ENCODE data around the gene DDAH2.

DNA sequence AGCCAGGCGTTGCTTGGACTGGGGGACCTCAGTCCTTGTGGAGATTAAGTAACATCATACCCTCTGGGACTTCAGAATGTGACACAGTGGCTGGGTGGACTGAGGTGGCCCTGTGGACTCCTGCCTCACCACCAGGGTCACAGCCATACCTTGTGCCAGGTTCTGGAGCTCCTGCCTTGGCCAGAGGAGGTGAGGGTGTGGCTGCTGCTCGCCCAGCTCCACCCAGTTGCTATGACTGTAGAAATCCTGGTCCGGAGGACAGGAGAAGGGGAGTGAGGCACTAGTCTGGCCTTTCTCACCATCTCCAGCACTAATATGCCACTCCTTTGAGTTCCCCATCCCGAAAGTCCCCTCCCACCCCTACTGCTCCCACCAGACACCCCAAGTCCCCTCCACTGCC is 46.1 kb upstream of the DDAH2 start:
- TF ChIP-seq, protein P1, sequence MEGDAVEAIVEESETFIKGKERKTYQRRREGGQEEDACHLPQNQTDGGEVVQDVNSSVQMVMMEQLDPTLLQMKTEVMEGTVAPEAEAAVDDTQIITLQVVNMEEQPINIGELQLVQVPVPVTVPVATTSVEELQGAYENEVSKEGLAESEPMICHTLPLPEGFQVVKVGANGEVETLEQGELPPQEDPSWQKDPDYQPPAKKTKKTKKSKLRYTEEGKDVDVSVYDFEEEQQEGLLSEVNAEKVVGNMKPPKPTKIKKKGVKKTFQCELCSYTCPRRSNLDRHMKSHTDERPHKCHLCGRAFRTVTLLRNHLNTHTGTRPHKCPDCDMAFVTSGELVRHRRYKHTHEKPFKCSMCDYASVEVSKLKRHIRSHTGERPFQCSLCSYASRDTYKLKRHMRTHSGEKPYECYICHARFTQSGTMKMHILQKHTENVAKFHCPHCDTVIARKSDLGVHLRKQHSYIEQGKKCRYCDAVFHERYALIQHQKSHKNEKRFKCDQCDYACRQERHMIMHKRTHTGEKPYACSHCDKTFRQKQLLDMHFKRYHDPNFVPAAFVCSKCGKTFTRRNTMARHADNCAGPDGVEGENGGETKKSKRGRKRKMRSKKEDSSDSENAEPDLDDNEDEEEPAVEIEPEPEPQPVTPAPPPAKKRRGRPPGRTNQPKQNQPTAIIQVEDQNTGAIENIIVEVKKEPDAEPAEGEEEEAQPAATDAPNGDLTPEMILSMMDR (IDR thresholded peaks at IDR 0.05; ENCODE audit: low read depth, low read length): no peak
- no peak for TF ChIP-seq POLR2A (IDR thresholded peaks at IDR 0.05; ENCODE audit: extremely low read depth, insufficient read length)
- no peak for TF ChIP-seq MYC (IDR thresholded peaks at IDR 0.05; ENCODE audit: low read depth, low read length)
